Measurements from ENCODE around the gene SLC39A7.

Gene SLC39A7

GRCh38 chr6:33243476-33243875 lies 42.8 kb downstream of the SLC39A7 start:
- Histone ChIP-seq H3K79me2 (ENCODE audit: control insufficient read depth, low read length) (no peaks in the 10 kb centered on the region), H3K9me2 (replicated peaks; ENCODE audit: control insufficient read depth, low read length) (no peaks in the 10 kb centered on the region), H3K4me3 (ENCODE audit: low read length) (no peak overlapping the region), H3K27me3 (ENCODE audit: control insufficient read depth, low read length) (peaks cover 24% of the 10 kb centered on the region), H3K36me3 (ENCODE audit: control insufficient read depth, low read length) (no peaks in the 10 kb centered on the region), H3K4me1 (ENCODE audit: control insufficient read depth, low read length) (peaks cover 7% of the 10 kb centered on the region), H3K9me3 (ENCODE audit: control insufficient read depth, insufficient read depth, low read length) (no peaks in the 10 kb centered on the region), H4K20me1 (ENCODE audit: control insufficient read depth, insufficient read depth, low read depth, low read length) (no peaks in the 10 kb centered on the region), H3K4me2 (ENCODE audit: low read length) (no peak overlapping the region), H3K27ac (ENCODE audit: low read depth, low read length) (no peak overlapping the region), H3F3A (ENCODE audit: control insufficient read depth, insufficient read depth) (peaks cover 3% of the 10 kb centered on the region; the same call in 1 of the 2 replicates)
- TF ChIP-seq CTCF (IDR thresholded peaks at IDR 0.05; ENCODE audit: low read depth, low read length, poor library complexity, severe bottlenecking) (no peak), EZH2phosphoT487 (IDR thresholded peaks at IDR 0.05; ENCODE audit: borderline replicate concordance, low read length) (no peak)

GRCh38 chr6:33247977-33248642 lies 47.4 kb downstream of the SLC39A7 start:
- TF ChIP-seq CTCF (IDR thresholded peaks at IDR 0.05; ENCODE audit: low read depth, low read length, poor library complexity, severe bottlenecking) (peak; percentile 89), EZH2phosphoT487 (IDR thresholded peaks at IDR 0.05; ENCODE audit: borderline replicate concordance, low read length) (no peak)
- Histone ChIP-seq H3K4me2 (ENCODE audit: low read length) (peak overlapping the region; percentile 92), H3K27ac (ENCODE audit: low read depth, low read length) (peak overlapping the region; percentile 63), H3K4me3 (ENCODE audit: low read length) (peak overlapping the region; percentile 73), H4K20me1 (ENCODE audit: control insufficient read depth, insufficient read depth, low read depth, low read length) (no peaks in the 10 kb centered on the region), H3K27me3 (ENCODE audit: control insufficient read depth, low read length) (peaks cover 4% of the 10 kb centered on the region; the same call in 1 of the 2 replicates), H3K4me1 (ENCODE audit: control insufficient read depth, low read length) (peaks cover 23% of the 10 kb centered on the region), H3K9me2 (replicated peaks; ENCODE audit: control insufficient read depth, low read length) (no peaks in the 10 kb centered on the region), H3K79me2 (ENCODE audit: control insufficient read depth, low read length) (peaks cover 8% of the 10 kb centered on the region), H3F3A (ENCODE audit: control insufficient read depth, insufficient read depth) (peaks cover 11% of the 10 kb centered on the region), H3K9me3 (ENCODE audit: control insufficient read depth, insufficient read depth, low read length) (no peaks in the 10 kb centered on the region), H3K36me3 (ENCODE audit: control insufficient read depth, low read length) (peaks cover 14% of the 10 kb centered on the region)

GRCh38 chr6:33248643-33248931 lies 47.9 kb downstream of the SLC39A7 start:
- H3K27ac ChIP-seq (ENCODE audit: low read depth, low read length), result peak overlapping the region; percentile 63
- peaks cover 8% of the 10 kb centered on the region for H3F3A ChIP-seq (ENCODE audit: control insufficient read depth, insufficient read depth)
- H3K4me2 ChIP-seq (ENCODE audit: low read length), result peak overlapping the region; percentile 92
- no peaks in the 10 kb centered on the region for H3K27me3 ChIP-seq (ENCODE audit: control insufficient read depth, low read length)
- no peak for TF ChIP-seq EZH2phosphoT487 (IDR thresholded peaks at IDR 0.05; ENCODE audit: borderline replicate concordance, low read length)
- TF ChIP-seq CTCF (IDR thresholded peaks at IDR 0.05; ENCODE audit: low read depth, low read length, poor library complexity, severe bottlenecking), result peak; percentile 44
- no peaks in the 10 kb centered on the region for H3K9me3 ChIP-seq (ENCODE audit: control insufficient read depth, insufficient read depth, low read length)
- H3K9me2 ChIP-seq (replicated peaks; ENCODE audit: control insufficient read depth, low read length), result no peaks in the 10 kb centered on the region
- peaks cover 23% of the 10 kb centered on the region for H3K4me1 ChIP-seq (ENCODE audit: control insufficient read depth, low read length)
- peak overlapping the region; percentile 73 for H3K4me3 ChIP-seq (ENCODE audit: low read length)
- H3K79me2 ChIP-seq (ENCODE audit: control insufficient read depth, low read length), result peaks cover 8% of the 10 kb centered on the region
- peaks cover 14% of the 10 kb centered on the region for H3K36me3 ChIP-seq (ENCODE audit: control insufficient read depth, low read length)
- H4K20me1 ChIP-seq (ENCODE audit: control insufficient read depth, insufficient read depth, low read depth, low read length), result no peaks in the 10 kb centered on the region
